GM19043 (cell line): ENCODE measurements around the gene GRWD1.
"Not testable (repeated sequence)": the region's sequence is repeated elsewhere in the genome, so short reads cannot be mapped to it uniquely, and the experiment has no call there.

Source experiments
- ATAC-seq: cut with Tn5 transposase; IDR thresholded peaks from one replicate; pipeline ENCODE4 v1.9.1; 2021; ENCODE audit warnings: low read depth; ENCODE audit not compliant: unreplicated experiment

The GRWD1 gene

DNA sequence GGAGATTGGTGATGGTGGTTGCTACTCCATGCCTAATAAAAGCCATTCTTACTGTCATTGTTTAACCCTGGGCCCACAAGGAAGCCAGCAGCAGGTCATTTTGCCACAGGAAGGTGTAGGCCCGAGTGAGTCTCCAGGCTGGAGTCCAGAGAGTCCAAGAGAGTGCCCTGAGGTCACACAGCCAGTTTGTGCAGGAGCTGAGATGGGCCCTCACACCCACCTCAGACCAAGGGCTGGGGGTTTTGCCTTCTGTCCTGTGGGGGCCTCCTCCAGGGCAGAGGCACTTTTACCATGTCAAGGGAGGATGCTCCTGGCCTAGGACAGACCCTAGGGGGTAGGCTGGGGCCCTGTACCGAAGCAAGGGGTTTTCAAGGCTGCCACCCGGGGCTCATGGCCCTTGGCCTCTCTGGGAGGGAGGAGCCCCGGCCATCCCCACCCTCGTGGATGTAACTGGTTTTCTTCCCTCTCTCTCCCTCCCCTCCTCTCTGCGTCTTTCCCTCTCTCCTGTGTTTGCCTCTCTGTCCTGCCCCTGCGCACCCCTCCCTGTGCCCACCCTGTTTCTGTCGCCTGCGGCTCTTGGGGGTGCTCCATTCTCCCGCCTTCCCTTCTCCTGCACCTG is 31.4 kb downstream of the GRWD1 start:
- ATAC-seq = no peak

DNA sequence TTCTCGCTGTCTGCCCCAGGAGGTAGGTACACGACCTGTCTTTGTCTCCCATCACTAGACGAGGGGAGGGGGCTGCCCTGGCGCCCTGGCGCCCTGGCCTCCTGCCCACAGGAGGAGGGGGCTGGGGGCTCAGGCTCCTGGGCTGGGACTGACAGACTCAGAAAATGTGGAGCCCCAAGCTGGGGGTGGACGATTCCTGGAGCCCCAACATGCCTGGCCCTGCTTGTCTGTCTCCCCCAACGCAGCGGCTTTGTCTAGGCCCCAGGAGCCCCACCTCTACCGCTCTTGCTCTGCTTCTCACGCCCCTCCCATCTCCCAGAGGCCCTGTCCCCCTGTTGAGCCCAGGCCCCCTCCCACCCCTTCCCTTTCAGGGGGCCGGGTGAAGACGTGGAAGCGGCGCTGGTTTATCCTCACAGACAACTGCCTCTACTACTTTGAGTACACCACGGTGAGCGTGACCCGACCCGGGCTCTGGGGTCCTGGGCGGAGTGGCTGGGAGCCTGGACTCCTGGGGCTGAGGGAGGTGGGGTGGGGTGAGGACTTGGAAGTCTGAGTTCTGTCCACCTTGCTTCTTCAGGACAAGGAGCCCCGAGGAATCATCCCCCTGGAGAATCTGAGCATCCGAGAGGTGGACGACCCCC is 32.0 kb downstream of the GRWD1 start:
- ATAC-seq = no peak

- ATAC-seq = no peak
Measured at GRCh38 chr19:48478339-48479256, 32.8 kb downstream of the GRWD1 start.

DNA sequence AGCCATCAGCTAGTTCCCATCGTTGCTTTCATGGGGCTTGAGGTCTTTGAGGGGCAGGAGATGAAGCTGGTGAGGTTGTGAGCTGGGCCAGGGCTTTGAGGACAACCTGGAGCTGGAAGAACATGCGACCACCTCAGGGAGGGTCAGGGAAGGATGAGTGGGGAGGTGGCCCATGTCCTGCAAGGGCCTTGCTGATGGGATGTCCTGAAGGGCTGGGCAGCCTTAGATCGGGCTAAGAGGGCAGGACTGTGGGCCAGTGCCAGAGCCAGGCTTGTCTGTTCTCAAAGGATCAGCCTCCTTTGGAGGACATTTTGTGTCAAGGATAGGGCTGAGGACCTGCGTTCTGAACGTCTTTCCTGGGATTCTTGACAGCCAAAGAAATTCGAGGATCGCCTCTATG is 33.9 kb downstream of the GRWD1 start:
- no peak for ATAC-seq

DNA sequence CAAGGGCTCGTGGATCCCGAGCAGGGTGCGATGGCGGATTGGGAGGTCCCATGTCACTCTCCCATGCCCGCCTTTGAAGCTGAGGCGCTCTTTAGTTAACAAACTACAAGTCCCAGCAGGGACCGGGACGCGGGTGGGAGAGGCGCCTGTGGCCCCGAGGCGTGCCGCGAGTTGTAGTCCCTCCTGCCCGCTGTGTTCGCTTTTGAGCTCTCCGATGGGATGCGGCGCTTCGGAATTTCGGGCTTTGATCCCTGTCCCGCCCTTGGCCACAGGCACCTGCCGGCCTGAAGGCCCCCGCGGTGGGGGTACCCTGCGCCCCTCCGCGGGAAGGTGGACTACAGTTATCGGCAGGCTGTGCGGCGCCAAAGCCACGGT is 34.4 kb downstream of the GRWD1 start:
- no peak for ATAC-seq

DNA sequence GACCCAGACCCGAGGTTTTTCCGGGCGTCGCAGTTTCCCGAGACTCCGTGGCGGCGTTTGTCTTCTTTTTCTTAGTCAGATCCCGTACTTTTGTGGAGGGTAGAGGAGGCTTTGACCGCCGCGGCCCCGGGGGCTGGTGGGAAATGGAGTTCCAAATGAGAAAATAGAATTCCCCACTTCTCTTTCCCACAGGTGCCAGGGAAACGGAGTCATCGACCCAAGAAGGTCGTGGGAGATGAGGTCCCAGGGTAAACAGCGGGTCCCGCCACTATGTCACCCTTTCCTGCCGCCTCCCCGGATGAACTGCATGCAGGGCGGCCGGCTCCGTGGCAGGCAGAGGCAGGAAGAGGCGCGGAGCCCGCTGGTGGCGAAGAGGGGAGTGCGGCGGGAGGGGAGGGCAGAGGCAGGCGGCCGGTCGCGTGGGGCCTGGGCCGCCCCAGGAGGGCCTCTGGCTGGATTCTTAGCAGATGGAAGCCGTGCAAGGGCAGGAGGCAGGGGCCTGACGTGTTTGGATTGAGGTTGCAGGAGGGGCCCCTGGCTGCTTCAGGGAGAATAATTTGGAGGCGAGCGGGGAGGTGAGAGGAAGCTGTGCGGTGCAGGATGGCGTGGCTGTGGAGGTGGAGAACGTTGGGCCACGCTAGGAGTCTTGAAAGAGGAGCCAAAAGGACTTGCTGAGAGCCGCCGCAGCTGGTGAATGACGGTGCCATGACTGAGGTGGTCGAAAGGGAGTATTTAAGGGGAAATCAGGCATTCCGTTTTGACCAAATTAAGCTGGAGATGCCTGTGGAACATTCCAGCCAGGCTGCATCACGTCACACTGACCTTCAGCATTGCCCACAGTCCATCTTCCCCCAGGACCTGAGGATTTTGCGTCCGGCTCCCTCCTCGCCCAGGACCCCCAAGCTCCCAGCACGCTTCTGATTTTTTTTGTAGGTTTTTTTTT is 35.0 kb downstream of the GRWD1 start:
- ATAC-seq = no peak

DNA sequence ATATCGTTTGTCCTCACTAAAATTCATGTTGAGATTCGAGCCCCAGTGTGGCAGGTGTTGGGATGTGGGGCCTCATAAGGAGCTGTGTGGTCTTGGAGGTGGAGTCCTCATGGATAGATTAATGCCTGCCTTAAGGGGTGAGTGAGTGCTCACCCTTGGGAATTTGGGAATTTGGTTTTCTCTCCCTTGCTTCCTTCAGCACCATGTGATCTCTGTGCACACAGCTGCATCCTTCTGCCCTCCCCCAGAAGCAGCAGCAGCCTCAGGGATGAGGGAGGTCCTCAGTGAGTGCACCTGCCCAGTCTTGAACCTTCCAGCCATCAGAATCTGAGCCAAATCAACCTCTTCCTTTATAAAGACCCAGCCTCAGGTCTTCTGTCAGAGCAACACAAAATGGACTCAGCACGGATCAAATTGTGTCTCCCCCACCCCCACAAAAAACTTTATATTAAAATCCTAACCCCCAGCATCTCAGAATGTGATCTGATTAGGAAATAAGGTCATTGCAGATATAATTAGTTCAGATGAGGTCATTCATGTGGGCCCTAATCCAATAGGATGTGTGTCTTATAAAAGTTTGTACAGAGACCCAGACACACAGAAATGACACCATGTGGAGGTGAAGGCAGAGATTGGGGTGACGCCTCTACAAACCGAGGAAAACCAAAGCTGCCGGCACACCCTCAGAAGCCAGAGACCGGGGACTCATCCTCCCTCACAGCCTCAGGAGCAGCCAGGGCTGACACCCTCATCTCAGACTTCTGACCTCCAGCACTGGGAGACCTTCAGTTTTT is 36.3 kb downstream of the GRWD1 start:
- ATAC-seq = no peak

- ATAC-seq = no peak
Measured at GRCh38 chr19:48483301-48483700, 37.5 kb downstream of the GRWD1 start.

GRCh38 chr19:48484247-48484893 is 38.6 kb downstream of the GRWD1 start:
- ATAC-seq = no peak

DNA sequence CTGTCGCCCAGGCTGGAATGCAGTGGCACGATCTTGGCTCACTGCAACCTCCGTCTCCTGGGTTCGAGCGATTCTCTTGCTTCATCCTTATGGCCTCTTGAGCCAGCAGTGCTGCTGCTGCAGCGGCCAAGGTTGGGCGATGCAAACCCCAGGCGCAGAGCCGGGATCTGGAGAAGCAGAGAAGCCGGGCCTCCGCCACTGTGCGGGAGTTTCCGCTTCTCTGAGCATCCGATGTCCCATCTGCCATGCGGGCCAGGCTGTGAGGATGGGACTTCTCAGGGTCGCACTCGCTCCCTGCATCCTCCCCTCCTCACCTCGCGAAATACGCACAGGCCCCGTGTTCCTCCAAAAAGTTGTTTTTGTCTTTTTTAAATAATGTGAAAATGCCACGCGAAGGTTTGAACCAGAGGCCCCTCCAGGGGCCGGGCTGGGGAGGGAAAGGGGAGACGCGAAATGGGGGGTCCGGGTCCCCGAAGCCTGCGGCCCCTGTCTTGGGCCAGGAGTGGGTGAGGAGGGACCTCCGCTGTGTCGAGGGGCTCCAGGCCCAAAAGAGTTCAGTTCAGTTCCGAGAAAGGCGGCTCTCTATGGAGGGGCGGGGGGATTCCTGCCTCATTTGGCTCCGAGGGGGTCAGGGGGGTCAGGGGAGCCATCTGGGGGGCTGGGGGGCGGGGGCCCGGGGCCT is 39.3 kb downstream of the GRWD1 start:
- no peak for ATAC-seq

DNA sequence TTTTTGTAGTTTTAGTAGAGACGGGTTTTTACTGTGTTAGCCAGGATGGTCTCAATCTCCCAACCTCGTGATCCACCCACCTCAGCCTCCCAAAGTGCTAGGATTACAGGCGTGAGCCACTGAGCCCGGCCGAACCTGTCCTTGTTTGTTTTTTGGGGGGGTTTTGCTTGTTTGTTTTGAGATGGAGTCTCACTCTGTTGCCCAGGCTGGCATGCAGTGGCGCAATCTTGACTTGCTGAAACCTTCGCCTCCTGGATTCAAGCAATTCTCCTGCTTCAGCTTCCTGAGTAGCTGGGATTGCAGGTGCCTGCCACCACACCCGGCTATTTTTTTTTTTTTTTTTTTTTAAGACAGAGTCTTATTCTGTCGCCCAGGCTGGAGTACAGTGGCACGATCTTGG is 40.9 kb downstream of the GRWD1 start:
- not testable (repeated sequence) for ATAC-seq

- no peak for ATAC-seq
Measured at GRCh38 chr19:48487544-48487943, 41.8 kb downstream of the GRWD1 start.

GRCh38 chr19:48487948-48488347 is 42.2 kb downstream of the GRWD1 start:
- ATAC-seq = no peak

DNA sequence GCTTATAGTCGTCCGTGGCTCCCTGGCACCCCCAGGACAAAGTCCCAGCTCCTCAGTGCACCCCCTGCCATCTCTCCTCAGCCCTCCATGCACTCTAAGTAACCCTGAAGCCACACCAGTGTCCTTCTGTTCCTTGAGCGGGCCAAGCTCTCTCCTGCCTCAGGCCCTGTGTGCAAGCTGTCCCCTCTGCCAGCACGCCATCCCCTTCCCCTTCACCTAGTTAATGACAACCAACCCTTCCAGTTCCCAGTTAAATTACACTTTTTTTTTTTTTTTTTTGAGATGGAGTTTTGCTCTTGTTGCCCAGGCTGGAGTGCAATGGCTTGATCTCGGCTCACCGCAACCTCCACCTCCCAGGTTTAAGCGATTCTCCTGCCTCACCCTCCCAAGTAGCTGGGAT is 42.7 kb downstream of the GRWD1 start:
- not testable (repeated sequence) for ATAC-seq

DNA sequence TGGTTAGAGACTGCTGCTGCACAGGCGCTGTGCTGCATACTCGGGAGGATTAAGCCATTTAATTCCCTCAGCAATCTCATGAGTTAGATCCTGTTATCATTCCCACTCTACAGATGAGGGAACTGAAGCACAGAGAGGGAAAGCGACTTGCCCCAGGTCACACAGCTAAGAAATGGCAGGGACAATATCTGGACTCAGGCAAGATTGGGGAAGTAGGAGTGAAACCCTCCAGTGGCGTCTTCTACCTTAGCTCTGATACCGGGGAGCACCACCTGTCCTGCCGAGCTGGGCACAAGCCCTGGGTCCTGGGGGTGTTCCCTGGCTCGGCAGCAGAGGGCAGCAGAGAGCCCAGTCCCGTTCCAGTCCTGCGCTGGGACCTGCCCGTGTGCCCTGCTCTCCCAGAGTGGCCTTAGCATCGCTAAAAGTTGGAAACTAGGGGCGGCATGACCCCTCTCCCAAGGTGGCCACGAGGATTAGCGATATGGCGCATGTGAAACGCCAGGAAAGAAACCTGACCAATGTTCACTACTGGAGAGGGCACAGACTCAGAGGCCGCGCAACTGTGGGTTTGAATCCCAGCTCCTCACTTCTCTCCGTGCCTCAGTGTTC is 43.9 kb downstream of the GRWD1 start:
- no peak for ATAC-seq

DNA sequence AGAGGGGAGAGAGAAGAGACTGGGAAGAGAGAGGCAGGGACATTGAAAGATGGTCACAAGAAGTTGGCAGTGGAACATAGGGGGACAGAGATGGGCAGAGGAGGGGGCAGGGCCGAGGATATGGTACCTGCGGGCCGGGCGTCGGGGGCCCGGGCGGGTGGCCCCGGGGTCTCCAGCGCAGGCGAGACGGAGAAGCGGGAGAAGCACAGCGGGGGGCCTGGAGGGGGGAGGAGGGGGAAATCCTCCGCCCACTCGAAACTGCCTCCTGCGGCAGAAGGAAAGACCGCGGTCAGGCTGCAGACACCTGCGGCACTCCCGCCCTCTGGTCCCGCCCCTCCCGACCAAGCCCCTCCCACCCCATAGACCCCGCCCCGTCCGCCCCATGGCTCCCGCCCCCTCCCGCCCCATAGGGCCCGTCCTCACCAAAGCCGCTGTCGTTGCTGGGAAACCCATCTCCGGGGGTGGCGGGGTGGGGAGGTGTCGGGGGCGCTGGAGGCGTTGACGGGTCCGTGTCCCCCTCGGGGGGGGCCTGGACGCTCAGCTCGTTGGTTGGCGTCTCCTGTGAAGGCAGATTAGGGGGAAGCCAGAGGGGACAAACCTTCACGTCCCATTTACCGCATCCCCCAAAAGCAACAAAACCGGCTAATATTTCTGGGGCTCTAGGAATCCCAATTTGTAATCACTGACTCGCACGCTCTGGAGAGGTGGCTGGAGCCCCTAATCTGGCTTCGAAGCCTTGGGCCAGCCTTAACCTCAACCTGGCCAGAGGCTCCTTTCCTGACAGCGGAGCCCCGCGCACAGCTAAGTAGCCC is 45.4 kb downstream of the GRWD1 start:
- ATAC-seq = no peak

DNA sequence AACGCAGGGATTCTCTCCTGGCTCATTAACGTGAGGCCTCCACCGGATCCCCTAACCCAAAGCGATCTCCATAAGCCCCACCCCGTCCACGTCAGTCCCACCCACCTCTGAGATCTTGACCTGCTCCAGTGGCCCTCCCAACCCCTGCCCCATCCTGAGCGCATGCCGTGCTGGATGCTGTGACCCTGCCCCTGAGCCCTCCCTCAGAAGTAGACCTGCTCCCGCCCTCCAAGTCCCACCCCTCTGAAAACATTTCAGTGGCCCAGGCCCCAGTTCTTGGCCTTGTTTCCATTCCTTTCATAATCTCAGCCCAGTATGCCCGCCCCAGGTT is 46.0 kb downstream of the GRWD1 start:
- ATAC-seq = no peak
